WERI-Rb-1 (cell line): ENCODE results near the gene C1orf198.
A peak's percentile ranks its signal among the peaks of the same experiment; 100 is the strongest.

Experiments
- DNase-seq: peaks from one replicate; pipeline ENCODE4 v3.0.0-alpha.2; 2020
- H3K27ac ChIP-seq: fragments of 250-450 bp; sonication (Bioruptor Pico); 2 replicates; pipeline ENCODE4 v1.5.1; 2020; ENCODE audit warnings: mild to moderate bottlenecking, moderate library complexity
- H3K27me3 ChIP-seq: fragments of 250-450 bp; sonication (Bioruptor Pico); 2 replicates; pipeline ENCODE4 v1.5.1; 2021; ENCODE audit warnings: mild to moderate bottlenecking, low read depth, moderate library complexity; ENCODE audit not compliant: insufficient read depth, severe bottlenecking
- H3K36me3 ChIP-seq: fragments of 250-450 bp; sonication (Bioruptor Pico); 2 replicates; pipeline ENCODE4 v1.5.1; 2020; ENCODE audit warnings: mild to moderate bottlenecking, moderate library complexity
- H3K4me3 ChIP-seq: 2 replicates; pipeline ENCODE4 v1.5.1; 2011; ENCODE audit warnings: low read depth, mild to moderate bottlenecking, control low read depth, low read length
- H3K9me3 ChIP-seq: fragments of 250-450 bp; sonication (Bioruptor Pico); 2 replicates; pipeline ENCODE4 v1.5.1; 2021; ENCODE audit warnings: mild to moderate bottlenecking, moderate library complexity; ENCODE audit not compliant: severe bottlenecking
- CTCF ChIP-seq: IDR thresholded peaks from 2 replicates; pipeline ENCODE4 v1.5.1; 2011; ENCODE audit warnings: low read depth, mild to moderate bottlenecking, control low read depth, inconsistent platforms, low read length

Gene C1orf198

GRCh38 chr1:230861970-230862595, 6.2 kb downstream of the C1orf198 start:
- H3K4me3 ChIP-seq = no peak overlapping the region
- no peak for TF ChIP-seq CTCF
- no peaks in the 10 kb centered on the region for H3K9me3 ChIP-seq
- no peak overlapping the region for H3K27ac ChIP-seq
- peaks cover 37% of the 10 kb centered on the region for H3K36me3 ChIP-seq
- DNase-seq = no peak
- no peaks in the 10 kb centered on the region for H3K27me3 ChIP-seq

GRCh38 chr1:230861489-230861888, 6.8 kb downstream of the C1orf198 start:
- peaks cover 37% of the 10 kb centered on the region for H3K36me3 ChIP-seq
- DNase-seq = no peak
- H3K27me3 ChIP-seq = no peaks in the 10 kb centered on the region
- peak; percentile 52 for TF ChIP-seq CTCF
- no peak overlapping the region for H3K27ac ChIP-seq
- no peaks in the 10 kb centered on the region for H3K9me3 ChIP-seq
- H3K4me3 ChIP-seq = no peak overlapping the region

GRCh38 chr1:230860617-230861384, 7.5 kb downstream of the C1orf198 start:
- no peak for DNase-seq
- Histone ChIP-seq H3K27ac (no peak overlapping the region), H3K4me3 (no peak overlapping the region), H3K27me3 (no peaks in the 10 kb centered on the region), H3K9me3 (no peaks in the 10 kb centered on the region), H3K36me3 (peaks cover 33% of the 10 kb centered on the region)
- peak; percentile 27; the same call in 1 of the 2 replicates for TF ChIP-seq CTCF

GRCh38 chr1:230858918-230859729, 9.2 kb downstream of the C1orf198 start:
- Histone ChIP-seq H3K27ac (no peak overlapping the region), H3K9me3 (no peaks in the 10 kb centered on the region), H3K27me3 (no peaks in the 10 kb centered on the region), H3K36me3 (peaks cover 41% of the 10 kb centered on the region), H3K4me3 (no peak overlapping the region)
- no peak for TF ChIP-seq CTCF
- no peak for DNase-seq

- H3K9me3 ChIP-seq = no peaks in the 10 kb centered on the region
- H3K36me3 ChIP-seq = peaks cover 49% of the 10 kb centered on the region
- H3K27me3 ChIP-seq = no peaks in the 10 kb centered on the region
- no peak for DNase-seq
- TF ChIP-seq CTCF = no peak
- no peak overlapping the region for H3K4me3 ChIP-seq
- no peak overlapping the region for H3K27ac ChIP-seq
Observed at GRCh38 chr1:230858236-230858820, 10.0 kb downstream of the C1orf198 start.
